SK-N-SH (cell line): Measurements from ENCODE around the gene FGB. TPM values are rescaled to one million over a fixed set of nuclear protein-coding genes. Genes with fewer than 3 reads are reported as not detected.

Experiments
- CTCF ChIA-PET: fragments of 300-600, 350-600 bp; formaldehyde crosslinking; extraction: SDS; loops from one replicate; lab custom pipeline; 2021; lab: Yijun Ruan, JAX
- POLR2A ChIA-PET: fragments of 350-600 bp; sonication (Branson Sonifier 250); formaldehyde crosslinking; extraction: SDS; loops from one replicate; lab custom pipeline; 2020; ENCODE audit warnings: antibody characterized with exemption, inconsistent platforms; lab: Yijun Ruan, JAX
- DNase-seq: peaks from one replicate; pipeline ENCODE4 v3.0.0; 2012
- H2AFZ ChIP-seq: fragments of 200-600 bp; sonication (generic); 2 replicates; pipeline ENCODE4 v1.8.1; 2016; ENCODE audit warnings: antibody characterized with exemption, mild to moderate bottlenecking, low read depth
- H3F3A ChIP-seq: fragments of 200-600 bp; sonication (generic); replicated peaks from 2 replicates; pipeline ENCODE3; 2016; ENCODE audit warnings: antibody characterized with exemption, mild to moderate bottlenecking; ENCODE audit not compliant: insufficient read depth
- H3K27ac ChIP-seq, 2 experiments: fragments of 200-500 bp in 1 of 2; fragments of 200-600 bp in 1 of 2; sonication (Bioruptor generic) in 1 of 2; sonication (generic), shearing (Covaris generic) in 1 of 2; 2 replicates each; pipeline versions ENCODE4 v1.5.1 to v1.6.1; 2014 to 2016; ENCODE audit warnings: low read depth in 2 of 2, inconsistent platforms in 1 of 2, low read length in 1 of 2, mild to moderate bottlenecking in 1 of 2, mixed read lengths in 1 of 2
- H3K27me3 ChIP-seq: fragments of 200-600 bp; sonication (generic), shearing (Covaris generic); 2 replicates; pipeline ENCODE4 v1.6.1; 2016; ENCODE audit warnings: mixed run types; ENCODE audit not compliant: insufficient read depth
- H3K36me3 ChIP-seq, 2 experiments: fragments of 200-500 bp in 1 of 2; fragments of 200-600 bp in 1 of 2; sonication (Bioruptor generic) in 1 of 2; sonication (generic) in 1 of 2; replicated peaks in 1 of 2; 2 replicates each; pipeline versions ENCODE3 to v1.5.1; 2014 to 2016; ENCODE audit warnings: low read length in 1 of 2, mild to moderate bottlenecking in 1 of 2; ENCODE audit not compliant: insufficient read depth in 2 of 2, control insufficient read depth in 1 of 2
- H3K4me1 ChIP-seq, 2 experiments: fragments of 200-500 bp in 1 of 2; fragments of 200-600 bp in 1 of 2; sonication (Bioruptor generic) in 1 of 2; sonication (generic), shearing (Covaris generic) in 1 of 2; 2 replicates each; pipeline versions ENCODE4 v1.5.1 to v1.6.1; 2014 to 2016; ENCODE audit warnings: low read depth in 1 of 2, low read length in 1 of 2, mixed run types in 1 of 2; ENCODE audit not compliant: insufficient read depth in 2 of 2, control insufficient read depth in 1 of 2
- H3K4me2 ChIP-seq: fragments of 200-600 bp; sonication (generic), shearing (Covaris generic); 2 replicates; pipeline ENCODE4 v1.6.1; 2017; ENCODE audit warnings: mixed run types
- H3K4me3 ChIP-seq, 2 experiments: fragments of 200-500 bp in 1 of 2; fragments of 200-600 bp in 1 of 2; sonication (Bioruptor generic) in 1 of 2; sonication (generic), shearing (Covaris generic) in 1 of 2; 2 replicates each; pipeline versions ENCODE4 v1.5.1 to v1.8.1; 2014 to 2016; ENCODE audit warnings: low read depth in 2 of 2, inconsistent platforms in 1 of 2, low read length in 1 of 2, mild to moderate bottlenecking in 1 of 2, mixed read lengths in 1 of 2, moderate library complexity in 1 of 2
- H3K79me2 ChIP-seq: fragments of 200-600 bp; sonication (generic); 2 replicates; pipeline ENCODE4 v1.8.1; 2017; ENCODE audit warnings: mild to moderate bottlenecking; ENCODE audit not compliant: insufficient read depth
- H3K9ac ChIP-seq: fragments of 200-600 bp; sonication (generic); 2 replicates; pipeline ENCODE4 v1.6.1; 2017; ENCODE audit warnings: mixed run types
- H3K9me2 ChIP-seq: fragments of 200-600 bp; sonication (generic); 2 replicates; pipeline ENCODE4 v1.6.1; 2017; ENCODE audit warnings: mixed run types
- H3K9me3 ChIP-seq: fragments of 200-600 bp; sonication (generic); 2 replicates; pipeline ENCODE4 v1.6.1; 2017; ENCODE audit warnings: mixed run types, mild to moderate bottlenecking, moderate library complexity
- H4K20me1 ChIP-seq: fragments of 200-600 bp; sonication (generic); 2 replicates; pipeline ENCODE4 v1.6.1; 2017; ENCODE audit warnings: mild to moderate bottlenecking, mixed run types; ENCODE audit not compliant: insufficient read depth
- CTCF ChIP-seq: fragments of 200-600 bp; sonication (generic); IDR thresholded peaks from 2 replicates; pipeline ENCODE4 v1.6.1; 2017; ENCODE audit warnings: antibody characterized with exemption, mild to moderate bottlenecking, moderate library complexity
- ELF1 ChIP-seq: IDR thresholded peaks from 2 replicates; pipeline ENCODE4 v1.4.0; 2012
- FOSL2 ChIP-seq: IDR thresholded peaks from 2 replicates; pipeline ENCODE4 v1.4.0; 2012; ENCODE audit warnings: low read depth, mild to moderate bottlenecking, moderate library complexity, borderline replicate concordance
- GATA2 ChIP-seq: sonication (generic); formaldehyde crosslinking; IDR thresholded peaks from 2 replicates; pipeline ENCODE4 v1.5.0; 2020; ENCODE audit warnings: mild to moderate bottlenecking, missing genetic modification reagents
- IRF3 ChIP-seq: fragments of 150-350 bp; IDR thresholded peaks from 2 replicates; pipeline ENCODE4 v1.6.1; 2016; ENCODE audit warnings: mild to moderate bottlenecking, low read depth, low read length
- MEF2A ChIP-seq: IDR thresholded peaks from 2 replicates; pipeline ENCODE4 v1.4.0; 2012; ENCODE audit warnings: low read depth, borderline replicate concordance
- NRF1 ChIP-seq: IDR thresholded peaks from 2 replicates; pipeline ENCODE4 v1.6.1; 2012; ENCODE audit warnings: low read depth, mild to moderate bottlenecking, low read length
- POLR2AphosphoS5 ChIP-seq: IDR thresholded peaks from 2 replicates; pipeline ENCODE4 v1.6.1; 2012; ENCODE audit warnings: low read depth, low read length
- RAD21 ChIP-seq: IDR thresholded peaks from 2 replicates; pipeline ENCODE4 v1.6.1; 2012; ENCODE audit warnings: mild to moderate bottlenecking, low read length
- RCOR1 ChIP-seq: fragments of 150-350 bp; IDR thresholded peaks from 2 replicates; pipeline ENCODE4 v1.6.1; 2017; ENCODE audit warnings: antibody characterized with exemption, low read length
- RFX5 ChIP-seq: IDR thresholded peaks from 2 replicates; pipeline ENCODE4 v1.6.1; 2012; ENCODE audit warnings: mild to moderate bottlenecking, improper control_type of control experiment, low read length
- RXRA ChIP-seq: IDR thresholded peaks from 2 replicates; pipeline ENCODE4 v1.4.0; 2012; ENCODE audit warnings: low read depth, mild to moderate bottlenecking, borderline replicate concordance
- SIN3A ChIP-seq: IDR thresholded peaks from 2 replicates; pipeline ENCODE4 v1.6.1; 2012; ENCODE audit warnings: low read depth, mild to moderate bottlenecking, low read length, moderate library complexity, borderline replicate concordance
- SMC3 ChIP-seq: IDR thresholded peaks from 2 replicates; pipeline ENCODE4 v1.6.1; 2012; ENCODE audit warnings: low read depth, low read length, improper control_type of control experiment
- TAF1 ChIP-seq: IDR thresholded peaks from 2 replicates; pipeline ENCODE4 v1.6.1; 2012; ENCODE audit warnings: low read depth, mild to moderate bottlenecking, low read length, moderate library complexity, borderline replicate concordance
- TEAD4 ChIP-seq: IDR thresholded peaks from 2 replicates; pipeline ENCODE4 v1.4.0; 2012; ENCODE audit warnings: mild to moderate bottlenecking, borderline replicate concordance; ENCODE audit not compliant: insufficient read depth
- USF1 ChIP-seq: IDR thresholded peaks from 2 replicates; pipeline ENCODE4 v1.4.0; 2012; ENCODE audit warnings: low read depth, borderline replicate concordance
- USF2 ChIP-seq: fragments of 150-350 bp; IDR thresholded peaks from 2 replicates; pipeline ENCODE4 v1.6.1; 2017; ENCODE audit warnings: antibody characterized with exemption, low read length, low read depth, borderline replicate concordance
- YY1 ChIP-seq: IDR thresholded peaks from 2 replicates; pipeline ENCODE4 v1.4.0; 2012; ENCODE audit warnings: low read depth, mild to moderate bottlenecking
- ZBTB33 ChIP-seq: IDR thresholded peaks from 2 replicates; pipeline ENCODE4 v1.4.0; 2012; ENCODE audit warnings: low read depth, borderline replicate concordance
- WGBS: methylation state at CpG from one replicate; pipeline ENCODE4 v1.1.6; 2017; ENCODE audit warnings: low lambda C conversion rate; 5-methylcytosine and 5-hydroxymethylcytosine counted together
- polyA plus RNA-seq, 3 experiments: library from polyadenylated mRNA; depleted of rRNA; stranded (reverse); fragments of >200 nt; gene quantifications; 2 replicates each; pipeline ENCODE4 v1.2.3, GENCODE V29; 2012
- TF ChIP-seq, protein P1 (sequence below): IDR thresholded peaks from 2 replicates; pipeline ENCODE4 v1.4.0; 2012; ENCODE audit warnings: low read depth

FGB gene
- polyA plus RNA-seq, 1 of the 3 experiments (the other 2 are of a cell fraction): not detected

DNA sequence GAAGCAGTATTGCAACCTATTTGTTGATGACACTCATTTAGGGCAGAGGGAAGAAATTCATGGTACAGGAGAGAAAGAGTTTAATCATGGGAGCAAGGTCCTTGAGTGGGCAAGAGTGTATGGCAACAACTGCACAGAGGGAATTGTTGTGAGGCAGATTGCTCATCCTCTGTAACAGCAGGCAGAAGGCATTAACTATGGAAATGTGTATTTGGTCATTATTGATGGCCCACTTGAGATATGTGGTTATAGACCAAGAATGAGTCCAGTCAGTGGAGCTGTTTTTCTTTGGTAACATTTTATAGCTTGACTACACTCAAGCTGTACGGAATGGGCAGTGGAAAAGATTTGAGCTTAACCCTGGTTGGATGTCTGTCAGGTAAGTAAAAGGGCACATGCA, 28.5 kb upstream of the FGB start (continued):
- no peak for TF ChIP-seq ZBTB33
- no peak for TF ChIP-seq FOSL2
- no peak for TF ChIP-seq RCOR1
- TF ChIP-seq ELF1: no peak
- no peak for TF ChIP-seq NRF1
- no peak for TF ChIP-seq RAD21
- TF ChIP-seq, protein P1, sequence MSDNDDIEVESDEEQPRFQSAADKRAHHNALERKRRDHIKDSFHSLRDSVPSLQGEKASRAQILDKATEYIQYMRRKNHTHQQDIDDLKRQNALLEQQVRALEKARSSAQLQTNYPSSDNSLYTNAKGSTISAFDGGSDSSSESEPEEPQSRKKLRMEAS: no peak

DNA sequence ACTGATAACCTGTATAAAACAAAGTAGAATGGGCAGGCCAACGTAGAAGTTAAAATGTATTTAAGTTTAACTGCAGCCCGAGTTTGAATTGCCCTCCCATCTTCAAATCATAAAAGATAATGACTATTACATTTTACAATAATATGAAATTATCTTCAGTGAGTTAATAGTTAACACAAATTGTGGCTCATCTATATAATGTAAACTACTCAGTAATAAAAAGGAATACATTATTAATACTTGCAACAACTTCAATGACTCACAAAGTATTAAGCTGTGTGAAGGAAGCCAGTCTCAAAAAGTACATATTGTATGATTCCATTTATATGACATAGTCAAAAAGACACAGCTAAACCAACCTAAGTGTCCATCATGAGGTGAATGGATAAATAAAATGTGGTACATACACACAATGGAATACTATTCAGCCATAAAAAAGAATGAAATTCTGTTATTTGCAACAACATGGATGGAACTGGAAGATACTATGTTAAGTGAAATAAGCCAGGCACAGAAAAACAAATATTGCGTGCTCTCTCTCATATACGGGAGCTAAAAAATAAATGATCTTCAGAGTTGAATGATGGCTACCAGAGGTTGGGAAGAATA, 20.4 kb upstream of the FGB start:
- ChIA-PET POLR2A (no interaction called here), CTCF (interaction anchor here (2.4 kb wide), 1 partner anchor 17 kb away, joined by 11 read pairs; no protein-coding TSS in a partner anchor)
- Histone ChIP-seq H3K36me3 (peaks cover 97 to 100% of the 10 kb centered on the region in 2 experiments), H3K4me1 (no peaks in the 10 kb centered on the region), H3K9me2 (no peaks in the 10 kb centered on the region), H3K79me2 (peaks cover 9% of the 10 kb centered on the region; the same call in 1 of the 2 replicates), H3K27ac (no peak overlapping the region), H4K20me1 (no peaks in the 10 kb centered on the region), H3K27me3 (no peaks in the 10 kb centered on the region), H3F3A (peaks cover 4% of the 10 kb centered on the region), H2AFZ (no peak overlapping the region), H3K9ac (no peak overlapping the region), H3K4me2 (no peak overlapping the region), H3K4me3 (no peak overlapping the region), H3K9me3 (no peaks in the 10 kb centered on the region)
- 78% methylated on average over 4 of the region's 4 CpGs for WGBS
- no peak for DNase-seq
- TF ChIP-seq RAD21 (no peak), TEAD4 (no peak), POLR2AphosphoS5 (no peak), YY1 (no peak), RXRA (no peak), USF2 (no peak), MEF2A (no peak), RFX5 (no peak), ELF1 (no peak), GATA2 (CRISPR knock-in tag) (no peak), IRF3 (no peak), SMC3 (no peak), SIN3A (no peak), CTCF (no peak), USF1 (no peak), TAF1 (no peak)
